T-helper 1 cell treated with Interleukin-12 subunit alpha and Interleukin-12 subunit beta and Interleukin-4 antibody, amounts not matched to agents 30 ng/mL and 1 ng/mL, for 36 hours (primary cell): ENCODE measurements around the gene LITAF. TPM values are rescaled to one million over a fixed set of nuclear protein-coding genes. Genes with fewer than 3 reads are reported as not detected.
"Not testable (repeated sequence)": the region's sequence is repeated elsewhere in the genome, so short reads cannot be mapped to it uniquely, and the experiment has no call there.

Experiments
- intact Hi-C: fragments of 100-400 bp; cut with micrococcal nuclease; formaldehyde crosslinking; loops from one replicate; pipeline ENCODE4 v1.15.1; 2024
- total RNA-seq: library from RNA; stranded (reverse); gene quantifications from 2 replicates; pipeline ENCODE4 v1.2.3, GENCODE V29; 2022

Gene LITAF
- total RNA-seq, 1 donor from 2014 or later = 126 TPM

DNA sequence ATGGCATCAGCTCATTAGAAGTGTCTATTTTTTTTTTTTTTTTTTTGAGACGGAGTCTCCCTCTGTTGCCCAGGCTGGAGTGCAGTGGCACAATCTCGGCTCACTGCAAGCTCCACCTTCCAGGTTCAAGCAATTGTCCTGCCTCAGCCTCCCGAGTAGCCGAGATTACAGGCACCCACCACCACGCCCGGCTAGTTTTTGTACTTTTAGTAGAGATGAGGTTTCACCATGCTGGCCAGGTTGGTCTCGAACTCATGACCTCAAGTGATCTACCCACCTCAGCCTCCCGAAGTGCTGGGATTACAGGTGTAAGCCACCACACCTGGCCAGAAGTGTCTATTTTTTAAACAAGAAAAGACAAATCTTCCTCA is 9.4 kb downstream of the LITAF start:
- intact Hi-C loops = not testable (repeated sequence)

GRCh38 chr16:11576427-11577289 is 10.1 kb downstream of the LITAF start:
- intact Hi-C loops = no loop called here

DNA sequence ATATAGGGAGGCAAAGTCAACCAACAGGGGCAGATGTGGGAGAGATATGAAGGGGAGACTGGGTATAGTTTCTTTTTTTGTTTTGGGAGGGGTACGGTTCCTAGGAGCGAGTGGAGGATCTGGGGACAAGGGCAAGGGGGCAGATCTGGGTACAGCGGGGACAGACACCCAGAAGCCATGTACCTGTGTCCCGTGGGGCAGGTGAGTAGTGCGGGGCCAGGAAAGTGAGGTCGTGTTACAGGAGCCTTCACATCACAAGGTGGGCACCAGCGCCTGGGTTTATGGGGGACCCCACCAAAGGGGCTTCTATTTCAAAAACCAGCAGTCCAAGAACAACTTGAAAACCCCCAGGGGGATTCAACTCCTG is 11.5 kb downstream of the LITAF start:
- intact Hi-C loops = no loop called here

DNA sequence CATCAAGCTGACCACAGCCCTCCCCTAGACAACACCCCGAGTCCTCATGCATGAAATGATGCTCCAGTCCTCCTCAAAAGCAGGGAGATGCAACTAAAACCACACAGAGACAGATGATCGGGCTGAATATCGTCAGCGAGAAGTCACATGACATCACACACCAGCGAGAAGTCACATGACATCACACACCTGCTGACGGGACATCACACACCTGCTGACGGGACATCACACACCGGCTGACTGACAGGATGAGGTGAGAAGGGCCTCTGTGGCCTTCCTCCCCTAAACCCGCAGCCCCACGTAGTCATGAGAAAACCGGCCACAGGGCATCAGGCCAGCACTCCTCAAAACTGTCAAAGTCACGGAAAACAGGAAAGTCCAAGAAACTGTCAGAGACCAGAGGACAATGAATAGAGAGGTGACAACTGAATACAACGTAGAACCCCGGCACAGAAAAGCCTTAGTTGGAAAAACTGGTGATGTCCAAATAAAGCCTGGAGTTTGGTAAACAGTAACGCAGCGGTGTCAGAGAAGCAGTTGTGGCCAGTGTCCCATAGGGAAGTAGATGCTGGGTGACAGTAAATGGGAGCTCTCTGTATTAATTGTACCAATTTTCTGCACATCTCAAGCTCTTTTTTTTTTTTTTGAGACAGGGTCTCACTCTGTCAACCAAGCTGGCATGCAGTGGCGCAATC is 14.3 kb downstream of the LITAF start:
- intact Hi-C loops = loop anchor here (2.0 kb wide), 1 partner anchor 16 kb away; no protein-coding TSS in a partner anchor

DNA sequence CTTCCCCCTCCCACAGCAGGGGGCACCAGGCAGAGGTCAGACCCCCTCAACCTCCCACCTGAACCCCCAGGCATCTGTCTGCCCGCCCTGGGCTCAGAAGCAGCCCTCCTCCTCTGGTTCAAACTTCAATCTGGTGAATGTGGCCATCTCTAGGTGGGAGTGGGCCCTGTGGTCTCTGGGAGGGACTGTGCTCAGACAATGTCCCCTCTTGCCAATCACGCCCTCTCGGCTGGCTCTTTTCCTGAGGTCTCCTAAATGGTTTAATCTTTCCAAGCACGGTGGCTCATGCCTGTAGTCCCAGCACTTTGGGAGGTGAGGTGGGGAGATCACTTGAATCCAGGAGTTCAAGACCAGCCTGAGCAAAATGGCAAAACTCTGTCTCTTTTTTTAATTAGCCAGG is 15.2 kb downstream of the LITAF start:
- intact Hi-C loops = no loop called here

DNA sequence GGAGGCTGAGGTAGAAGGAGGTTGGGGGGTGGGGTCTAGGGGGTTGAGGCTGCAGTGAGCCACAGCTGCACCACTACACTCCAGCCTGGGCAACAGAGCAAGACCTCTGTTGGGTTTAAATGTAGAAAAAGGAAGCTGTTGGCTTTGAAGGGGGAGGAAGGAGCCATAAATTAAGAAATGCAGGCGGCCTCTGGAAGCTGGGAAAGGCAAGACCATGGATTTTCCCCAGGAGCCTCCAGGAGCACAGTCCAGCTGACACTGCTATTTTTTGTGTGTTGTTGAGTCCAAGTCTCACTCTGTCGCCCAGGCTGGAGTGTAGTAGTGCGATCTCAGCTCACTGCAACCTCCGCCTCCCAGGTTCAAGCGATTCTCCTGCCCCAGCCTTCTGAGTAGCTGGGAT is 15.9 kb downstream of the LITAF start:
- intact Hi-C loops = no loop called here

DNA sequence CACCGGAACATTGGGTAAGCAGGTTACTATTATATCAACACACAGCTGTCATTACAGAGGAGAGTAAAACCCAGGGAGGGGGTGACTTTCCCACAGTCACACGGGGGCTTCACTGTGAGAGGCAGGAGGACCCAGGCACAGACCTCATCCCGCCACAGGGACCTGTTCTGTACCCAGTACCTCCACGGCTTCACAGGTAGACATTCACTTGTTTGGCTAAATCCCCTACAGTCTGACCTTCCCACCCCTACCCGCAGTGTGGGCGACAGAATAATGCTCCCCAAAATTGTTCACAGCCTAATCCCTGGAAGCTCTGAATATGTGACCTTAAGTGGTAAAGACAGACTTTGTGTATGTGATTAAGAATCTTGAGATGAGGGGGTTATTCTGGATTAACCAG is 16.5 kb downstream of the LITAF start:
- intact Hi-C loops = no loop called here

- intact Hi-C loops = no loop called here
These were observed 20.3 kb downstream of the LITAF start for GRCh38 chr16:11566398-11566797.

GRCh38 chr16:11565665-11566064 is 21.1 kb downstream of the LITAF start:
- intact Hi-C loops = no loop called here

DNA sequence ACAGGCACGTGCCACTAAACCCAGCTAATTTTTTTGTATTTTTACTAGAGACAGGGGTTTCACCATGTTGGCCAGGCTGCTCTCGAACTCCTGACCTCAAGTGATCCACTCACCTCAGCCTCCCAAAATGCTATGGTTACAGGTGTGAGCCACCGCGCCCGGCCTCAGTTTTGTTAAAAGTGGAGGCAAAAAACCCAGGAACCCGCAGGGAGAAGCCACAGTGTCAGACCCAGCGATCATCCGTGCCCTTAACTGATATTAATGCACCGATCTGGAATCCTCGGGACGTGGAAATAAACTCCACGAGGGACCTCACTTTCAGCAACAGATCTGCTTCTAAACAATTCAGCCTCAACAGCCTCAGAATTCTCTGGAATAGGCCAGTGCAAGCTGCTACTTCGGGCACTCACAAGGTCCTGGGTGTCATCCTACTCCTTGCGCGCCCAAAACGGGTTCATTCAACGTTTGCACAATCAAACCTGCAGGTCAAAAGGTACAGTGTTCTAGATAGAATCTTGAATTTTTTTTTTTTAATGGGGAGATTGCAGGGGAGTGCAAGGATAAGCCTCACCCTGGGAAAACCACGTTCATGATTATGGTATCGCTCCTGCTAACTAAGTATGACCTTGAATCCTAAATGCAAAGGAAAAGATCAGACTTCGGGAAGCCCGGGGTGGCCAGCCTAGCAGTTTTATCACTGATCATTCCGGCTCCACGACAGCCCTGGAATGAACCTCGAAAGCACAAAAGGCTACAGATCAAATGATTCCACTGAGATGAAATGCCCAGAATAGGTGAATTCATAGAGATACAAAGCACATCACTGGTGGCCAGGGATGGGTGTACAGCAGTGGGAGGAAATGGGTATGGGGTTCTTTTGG is 22.4 kb downstream of the LITAF start:
- intact Hi-C loops = loop anchor here (5.0 kb wide), 2 partner anchors 103 to 218 kb away; partner anchors contain the start of gene SNN

- intact Hi-C loops = loop anchor here (5.0 kb wide), 2 partner anchors 104 to 219 kb away; partner anchors contain the start of gene SNN
These were observed 23.2 kb downstream of the LITAF start for GRCh38 chr16:11563493-11564040.

DNA sequence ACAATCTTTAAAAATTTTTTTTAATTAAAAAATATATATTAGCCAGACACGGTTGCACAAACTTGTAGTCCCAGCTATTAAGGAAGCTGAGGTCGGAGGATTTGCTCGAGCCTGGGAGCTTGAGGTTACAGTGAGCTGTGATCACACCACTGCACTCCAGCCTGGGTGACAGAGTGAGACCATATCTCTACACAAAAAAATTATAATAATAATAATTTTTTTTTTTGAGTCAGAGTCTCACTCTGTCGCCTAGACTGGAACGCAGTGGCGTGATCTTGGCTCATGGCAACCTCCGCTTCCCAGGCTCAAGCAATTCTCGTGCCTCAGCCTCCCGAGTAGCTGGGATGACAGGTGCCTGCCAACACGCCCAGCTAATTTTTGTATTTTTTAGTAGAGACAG is 23.8 kb downstream of the LITAF start:
- intact Hi-C loops = loop anchor here (5.0 kb wide), 2 partner anchors 104 to 219 kb away; partner anchors contain the start of gene SNN

- intact Hi-C loops = loop anchor here (5.0 kb wide), 2 partner anchors 105 to 220 kb away; partner anchors contain the start of gene SNN
These were observed 24.3 kb downstream of the LITAF start for GRCh38 chr16:11562411-11562810.

DNA sequence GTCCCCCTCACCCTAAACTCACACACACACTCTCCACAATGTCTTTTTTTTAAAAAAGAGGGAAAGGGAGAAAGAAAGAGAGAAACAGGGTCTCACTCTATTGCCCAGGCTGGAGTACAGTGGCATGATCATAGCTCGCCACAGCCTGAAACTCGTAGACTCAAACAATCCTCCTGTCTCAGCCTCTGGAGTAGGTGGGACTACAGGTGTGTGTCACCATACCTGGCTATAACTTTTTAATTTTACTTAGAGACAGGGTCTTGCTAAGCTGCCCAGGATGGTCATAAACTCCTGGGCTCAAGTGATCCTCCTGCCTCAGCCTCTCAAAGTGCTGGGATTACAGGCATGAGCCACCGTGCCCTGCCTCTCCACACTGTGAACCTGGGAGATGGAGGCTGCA is 24.9 kb downstream of the LITAF start:
- intact Hi-C loops = loop anchor here (2.0 to 5.0 kb wide), 3 partner anchors 105 to 303 kb away; partner anchors contain the start of gene SNN

DNA sequence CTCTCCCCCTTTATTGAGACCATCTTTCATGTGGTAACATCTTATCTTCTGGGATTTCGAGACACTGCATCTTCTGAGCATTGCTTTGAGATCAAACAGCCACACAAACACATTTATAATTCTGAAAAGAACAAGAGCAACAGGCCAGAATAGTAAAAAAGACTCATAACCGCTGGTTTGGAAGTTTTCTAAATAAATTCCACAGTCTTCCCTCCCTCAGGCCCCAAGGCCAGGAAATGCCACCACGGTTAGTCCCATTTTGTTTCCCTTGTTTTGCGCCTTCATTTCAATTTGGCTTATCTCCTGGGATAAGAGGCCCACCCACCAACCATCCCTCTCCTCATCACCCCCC is 25.3 kb downstream of the LITAF start:
- intact Hi-C loops = loop anchor here (2.0 to 5.0 kb wide), 3 partner anchors 106 to 303 kb away; partner anchors contain the start of gene SNN

DNA sequence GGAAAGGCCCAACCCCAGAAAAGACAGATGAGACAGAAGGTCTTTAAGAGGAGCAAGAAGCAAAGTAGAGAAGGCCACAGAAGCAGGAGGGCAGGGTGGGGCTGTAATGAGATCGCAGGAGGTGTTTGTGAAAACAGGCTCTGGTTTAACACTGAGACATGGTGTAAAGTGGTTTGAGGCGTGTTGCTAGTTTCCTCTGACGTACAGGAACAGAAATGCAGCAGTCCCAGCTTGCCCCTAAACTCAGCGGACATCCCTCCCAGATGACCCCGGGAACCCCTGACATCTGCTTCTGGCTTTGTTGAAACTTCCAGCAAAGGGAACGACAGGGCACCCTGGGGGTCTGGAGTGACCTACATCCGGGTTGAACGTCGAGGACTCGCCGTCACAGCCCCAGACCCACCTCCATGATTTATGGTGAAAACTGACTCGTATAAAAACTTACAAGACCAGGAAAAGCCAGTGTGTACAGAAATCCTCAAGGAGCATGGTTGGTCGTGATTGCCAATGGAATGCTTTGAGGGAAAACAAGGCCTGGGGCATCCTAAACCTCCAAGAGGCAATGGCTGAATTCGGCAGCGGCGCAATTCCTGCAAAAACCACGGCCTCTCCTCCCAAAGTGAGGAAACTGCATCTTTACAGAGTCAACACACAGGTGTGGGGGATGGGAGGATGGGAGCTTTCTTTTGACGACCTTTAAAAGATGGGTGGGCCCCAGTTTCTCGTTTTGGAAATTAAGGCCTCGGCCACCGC is 25.8 kb downstream of the LITAF start:
- intact Hi-C loops = loop anchor here (1.0 to 5.0 kb wide), 7 partner anchors 23 to 302 kb away; partner anchors contain the start of genes SNN and TXNDC11

- intact Hi-C loops = not testable (repeated sequence)
These were observed 28.4 kb downstream of the LITAF start for GRCh38 chr16:11558308-11558823.

- intact Hi-C loops = loop anchor here (1.0 to 2.0 kb wide), 2 partner anchors 15 to 80 kb away; no protein-coding TSS in a partner anchor
These were observed 28.9 kb downstream of the LITAF start for GRCh38 chr16:11557801-11558200.

GRCh38 chr16:11556945-11557720 is 29.6 kb downstream of the LITAF start:
- intact Hi-C loops = loop anchor here (1.0 to 2.0 kb wide), 2 partner anchors 16 to 81 kb away; no protein-coding TSS in a partner anchor
